Loucy (cell line): Measurements from ENCODE around the gene TCL1B.

Experiments
- H2AFZ ChIP-seq: fragments of 200-600 bp; sonication (generic); 2 replicates; pipeline ENCODE4 v1.6.0; 2016; ENCODE audit warnings: antibody characterized with exemption, mild to moderate bottlenecking, low read length, moderate library complexity
- H3F3A ChIP-seq: fragments of 200-600 bp; 2 replicates; pipeline ENCODE4 v1.6.0; 2016; ENCODE audit warnings: antibody characterized with exemption, low read depth, mild to moderate bottlenecking
- H3K27me3 ChIP-seq: fragments of 200-600 bp; sonication (generic); 2 replicates; pipeline ENCODE4 v1.6.1; 2014; ENCODE audit warnings: low read length, mild to moderate bottlenecking; ENCODE audit not compliant: insufficient read depth, poor library complexity, severe bottlenecking
- H3K36me3 ChIP-seq: fragments of 200-600 bp; sonication (generic); 2 replicates; pipeline ENCODE4 v1.6.1; 2016; ENCODE audit warnings: low read length; ENCODE audit not compliant: insufficient read depth
- H3K4me1 ChIP-seq: fragments of 200-600 bp; sonication (generic); 2 replicates; pipeline ENCODE4 v1.5.1; 2014; ENCODE audit warnings: low read length, mild to moderate bottlenecking; ENCODE audit not compliant: insufficient read depth, poor library complexity, severe bottlenecking
- H3K4me2 ChIP-seq: fragments of 200-600 bp; sonication (generic); 2 replicates; pipeline ENCODE4 v1.6.0; 2014; ENCODE audit warnings: antibody characterized with exemption, low read length, low read depth, mild to moderate bottlenecking; ENCODE audit not compliant: poor library complexity, severe bottlenecking
- H3K4me3 ChIP-seq: fragments of 200-600 bp; sonication (generic); 2 replicates; pipeline ENCODE4 v1.5.1; 2014; ENCODE audit warnings: low read length, mild to moderate bottlenecking, mixed read lengths; ENCODE audit not compliant: poor library complexity, severe bottlenecking
- H3K79me2 ChIP-seq: fragments of 200-600 bp; sonication (generic); 2 replicates; pipeline ENCODE4 v1.6.1; 2014; ENCODE audit warnings: low read length; ENCODE audit not compliant: insufficient read depth
- H3K9ac ChIP-seq: fragments of 200-600 bp; sonication (generic); 2 replicates; pipeline ENCODE4 v1.6.0; 2014; ENCODE audit warnings: mild to moderate bottlenecking, low read depth, low read length, moderate library complexity; ENCODE audit not compliant: poor library complexity, severe bottlenecking
- H3K9me2 ChIP-seq: fragments of 200-600 bp; sonication (generic); replicated peaks from 2 replicates; pipeline ENCODE4 v1.6.1; 2016; ENCODE audit warnings: low read depth, low read length, mixed read lengths
- H3K9me3 ChIP-seq: fragments of 200-600 bp; sonication (generic); 2 replicates; pipeline ENCODE4 v1.6.1; 2014; ENCODE audit warnings: mild to moderate bottlenecking, antibody characterized with exemption, low read length, low read depth; ENCODE audit not compliant: insufficient read depth
- H4K20me1 ChIP-seq: fragments of 200-600 bp; sonication (generic); 2 replicates; pipeline ENCODE4 v1.6.0; 2014; ENCODE audit warnings: antibody characterized with exemption, low read length, mild to moderate bottlenecking; ENCODE audit not compliant: insufficient read depth, poor library complexity, severe bottlenecking
- EZH2phosphoT487 ChIP-seq: fragments of 200-600 bp; IDR thresholded peaks from 2 replicates; pipeline ENCODE4 v1.6.1; 2018; ENCODE audit warnings: antibody characterized with exemption, mild to moderate bottlenecking, moderate library complexity, borderline replicate concordance
- TF ChIP-seq, protein P1 (sequence below): fragments of 200-600 bp; sonication (generic); conservative IDR thresholded peaks from 2 replicates; pipeline ENCODE4 v1.5.1; 2014; ENCODE audit warnings: mild to moderate bottlenecking, antibody characterized with exemption, low read length

Gene TCL1B

DNA sequence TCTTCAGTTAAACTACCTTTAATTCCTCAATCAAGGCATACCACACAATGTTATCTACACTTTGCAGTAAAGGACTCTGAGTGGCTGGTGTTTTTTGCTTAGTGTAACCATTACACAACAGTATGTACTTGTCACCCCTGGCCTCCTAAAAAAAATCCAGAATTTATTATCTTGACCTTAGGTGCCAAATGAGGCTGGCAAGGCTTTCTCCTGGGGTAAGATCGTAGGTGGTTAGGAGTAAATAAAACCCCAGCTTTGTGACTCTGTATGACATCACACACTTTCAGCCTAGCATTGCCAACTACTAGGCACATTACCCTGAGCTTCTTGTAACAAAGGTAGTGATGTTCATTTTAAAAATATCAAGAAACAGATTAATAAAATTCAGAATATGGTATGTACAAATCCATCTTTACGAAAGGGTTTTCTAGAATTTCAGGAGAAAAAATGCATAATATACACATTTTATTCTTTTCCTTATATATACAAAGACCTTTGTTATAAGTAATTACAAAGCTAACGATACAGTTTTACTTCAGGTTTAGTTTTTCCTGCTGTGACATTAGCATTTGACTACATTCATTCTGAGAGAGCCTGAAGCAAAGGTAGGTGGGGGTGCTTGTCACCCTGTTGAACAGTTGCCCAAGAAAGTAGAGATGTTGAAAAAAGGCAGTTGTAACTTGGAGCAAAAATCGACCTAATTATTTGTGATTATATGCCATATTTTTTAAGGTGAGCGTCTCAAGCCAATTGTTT, 14.2 kb downstream of the TCL1B start:
- H3K36me3 ChIP-seq, result no peaks in the 10 kb centered on the region
- no peak overlapping the region for H3K9ac ChIP-seq
- no peaks in the 10 kb centered on the region for H3K9me2 ChIP-seq
- no peak for TF ChIP-seq EZH2phosphoT487
- TF ChIP-seq, protein P1, sequence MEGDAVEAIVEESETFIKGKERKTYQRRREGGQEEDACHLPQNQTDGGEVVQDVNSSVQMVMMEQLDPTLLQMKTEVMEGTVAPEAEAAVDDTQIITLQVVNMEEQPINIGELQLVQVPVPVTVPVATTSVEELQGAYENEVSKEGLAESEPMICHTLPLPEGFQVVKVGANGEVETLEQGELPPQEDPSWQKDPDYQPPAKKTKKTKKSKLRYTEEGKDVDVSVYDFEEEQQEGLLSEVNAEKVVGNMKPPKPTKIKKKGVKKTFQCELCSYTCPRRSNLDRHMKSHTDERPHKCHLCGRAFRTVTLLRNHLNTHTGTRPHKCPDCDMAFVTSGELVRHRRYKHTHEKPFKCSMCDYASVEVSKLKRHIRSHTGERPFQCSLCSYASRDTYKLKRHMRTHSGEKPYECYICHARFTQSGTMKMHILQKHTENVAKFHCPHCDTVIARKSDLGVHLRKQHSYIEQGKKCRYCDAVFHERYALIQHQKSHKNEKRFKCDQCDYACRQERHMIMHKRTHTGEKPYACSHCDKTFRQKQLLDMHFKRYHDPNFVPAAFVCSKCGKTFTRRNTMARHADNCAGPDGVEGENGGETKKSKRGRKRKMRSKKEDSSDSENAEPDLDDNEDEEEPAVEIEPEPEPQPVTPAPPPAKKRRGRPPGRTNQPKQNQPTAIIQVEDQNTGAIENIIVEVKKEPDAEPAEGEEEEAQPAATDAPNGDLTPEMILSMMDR, result no peak
- no peaks in the 10 kb centered on the region for H4K20me1 ChIP-seq
- peaks cover 12% of the 10 kb centered on the region for H3K4me1 ChIP-seq
- no peaks in the 10 kb centered on the region for H3K27me3 ChIP-seq
- no peak overlapping the region for H3K4me3 ChIP-seq
- no peaks in the 10 kb centered on the region for H3F3A ChIP-seq
- no peaks in the 10 kb centered on the region for H3K79me2 ChIP-seq
- no peak overlapping the region for H2AFZ ChIP-seq
- H3K9me3 ChIP-seq, result no peaks in the 10 kb centered on the region
- H3K4me2 ChIP-seq, result no peak overlapping the region

DNA sequence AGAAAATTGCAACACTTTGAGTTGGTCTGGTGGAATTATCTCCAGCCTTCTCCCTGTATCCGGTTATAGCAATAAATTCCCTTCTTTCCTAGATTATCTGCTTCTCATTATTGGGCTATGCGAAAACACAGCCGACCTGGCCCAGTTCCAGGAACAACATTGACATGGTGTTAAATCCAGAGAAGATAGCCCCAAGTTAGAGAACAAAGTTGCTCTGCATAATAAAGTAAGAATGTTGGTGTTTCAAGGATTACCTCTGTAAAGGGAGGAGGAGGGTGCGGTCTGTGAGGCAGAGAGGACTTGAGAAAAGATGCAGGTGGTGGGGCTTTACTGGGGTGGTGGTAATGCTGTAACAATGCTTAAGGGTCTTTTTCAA, 15.6 kb downstream of the TCL1B start:
- Histone ChIP-seq H3K4me2 (no peak overlapping the region), H3K79me2 (no peaks in the 10 kb centered on the region), H3K9me2 (no peaks in the 10 kb centered on the region), H3K9me3 (no peaks in the 10 kb centered on the region), H3F3A (no peaks in the 10 kb centered on the region), H2AFZ (no peak overlapping the region), H4K20me1 (no peaks in the 10 kb centered on the region), H3K36me3 (no peaks in the 10 kb centered on the region), H3K4me1 (peaks cover 7% of the 10 kb centered on the region), H3K4me3 (no peak overlapping the region), H3K9ac (no peak overlapping the region), H3K27me3 (no peaks in the 10 kb centered on the region)
- TF ChIP-seq EZH2phosphoT487, result no peak
- TF ChIP-seq, protein P1, result no peak

DNA sequence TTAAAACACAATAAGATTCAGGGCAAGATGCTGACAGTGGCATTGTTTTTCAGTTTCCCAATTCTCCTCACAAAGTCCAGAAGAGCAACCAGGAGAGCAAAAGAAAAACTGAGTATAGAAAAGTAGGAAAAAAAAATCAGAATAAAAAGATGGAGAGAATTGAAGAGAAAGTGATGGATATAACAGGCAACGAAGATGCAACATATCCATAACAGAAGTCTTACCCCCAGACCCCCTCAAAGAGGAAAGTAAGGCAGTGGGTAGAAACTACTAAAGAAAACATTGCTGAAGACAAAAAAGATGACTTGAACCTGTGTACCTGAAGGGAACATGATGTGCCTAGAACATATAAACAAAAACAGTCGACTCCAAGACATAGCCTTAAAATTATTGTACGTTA, 17.1 kb downstream of the TCL1B start:
- Histone ChIP-seq H4K20me1 (no peaks in the 10 kb centered on the region), H3K9ac (no peak overlapping the region), H3K4me2 (no peak overlapping the region), H3K36me3 (no peaks in the 10 kb centered on the region), H3K4me3 (no peak overlapping the region), H3K9me2 (no peaks in the 10 kb centered on the region), H3K27me3 (no peaks in the 10 kb centered on the region), H3K79me2 (no peaks in the 10 kb centered on the region), H3K9me3 (no peaks in the 10 kb centered on the region), H3F3A (no peaks in the 10 kb centered on the region), H2AFZ (no peak overlapping the region), H3K4me1 (peaks cover 6% of the 10 kb centered on the region)
- no peak for TF ChIP-seq EZH2phosphoT487
- TF ChIP-seq, protein P1, result no peak
